K562 (cell line): ENCODE data around the gene OR13J1. TPM values are rescaled to one million over a fixed set of nuclear protein-coding genes. Genes with fewer than 3 reads are reported as not detected.

Experiments
- ATAC-seq: fragments of 200-7000 bp; cut with Tn5 transposase; 3 replicates; pipeline ENCODE4 v1.9.1; 2020; ENCODE audit warnings: moderate library complexity
- BruUV-seq: library from RNA; stranded (reverse); fragments of 400-500 nt; replicated peaks from 2 replicates; lab custom pipeline; 2021; lab: Mats Ljungman, UMichigan
- CTCF ChIA-PET: fragments of 300-600 bp; formaldehyde crosslinking; extraction: SDS; loops from one replicate; lab custom pipeline; 2021; ENCODE audit warnings: low intra/inter-chr PET ratio; lab: Yijun Ruan, JAX
- POLR2A ChIA-PET: fragments of 300-600, 350-650 bp; sonication (Branson Sonifier 250); formaldehyde crosslinking; extraction: SDS; loops from one replicate; lab custom pipeline; 2021; ENCODE audit warnings: antibody characterized with exemption, inconsistent platforms; lab: Yijun Ruan, JAX
- DNase-seq, 4 experiments: peaks; one replicate each; pipeline versions ENCODE4 v3.0.0 to v3.0.0-alpha.2; 2011 to 2018; ENCODE audit warnings: low spot score in 3 of 4, mixed read lengths in 3 of 4; ENCODE audit errors: extremely low read depth in 1 of 4
- FAIRE-seq: peaks from 2 replicates; lab custom pipeline; 2011; peaks lifted over from hg19 to GRCh38; lab: Jason Lieb, UNC
- H2AFZ ChIP-seq: 2 replicates; pipeline ENCODE4 v1.6.0; 2011; ENCODE audit warnings: low read depth, low read length, control low read depth, inconsistent platforms
- H3K27ac ChIP-seq: fragments of 200-600 bp; 3 replicates; pipeline ENCODE4 v1.8.0; 2011; ENCODE audit warnings: low read depth, mild to moderate bottlenecking, control low read depth, inconsistent platforms, low read length, moderate library complexity, mixed read lengths; ENCODE audit errors: extremely low read depth
- H3K27me3 ChIP-seq, 2 experiments: fragments of 300-600 bp in 1 of 2; 2 replicates in 1 of 2; 3 replicates in 1 of 2; pipeline versions ENCODE4 v1.6.0 to v1.8.0; 2011; ENCODE audit warnings: inconsistent platforms in 2 of 2, low read length in 2 of 2, mild to moderate bottlenecking in 1 of 2, mixed read lengths in 1 of 2, moderate library complexity in 1 of 2; ENCODE audit not compliant: control insufficient read depth in 2 of 2, insufficient read depth in 2 of 2
- H3K36me3 ChIP-seq: fragments of 300-600 bp; 3 replicates; pipeline ENCODE4 v1.8.0; 2011; ENCODE audit warnings: mild to moderate bottlenecking, low read length, inconsistent platforms; ENCODE audit not compliant: control insufficient read depth, insufficient read depth
- H3K4me1 ChIP-seq, 2 experiments: fragments of 200-600 bp in 1 of 2; replicated peaks in 1 of 2; 2 replicates in 1 of 2; 3 replicates in 1 of 2; pipeline versions ENCODE4 v1.5.1 to v1.8.0; 2011; ENCODE audit warnings: inconsistent platforms in 2 of 2, low read length in 2 of 2, mild to moderate bottlenecking in 1 of 2, mixed read lengths in 1 of 2, moderate library complexity in 1 of 2; ENCODE audit not compliant: control insufficient read depth in 2 of 2, insufficient read depth in 2 of 2
- H3K4me2 ChIP-seq: 2 replicates; pipeline ENCODE4 v1.6.1; 2011; ENCODE audit warnings: low read length, control low read depth, inconsistent platforms, mixed read lengths; ENCODE audit not compliant: insufficient read depth
- H3K4me3 ChIP-seq: fragments of 200-600 bp; sonication (generic), shearing (Covaris generic); 2 replicates; pipeline ENCODE4 v1.5.1; 2016; ENCODE audit warnings: control low read depth, inconsistent platforms
- H3K79me2 ChIP-seq: fragments of 200-600 bp; 3 replicates; pipeline ENCODE4 v1.8.0; 2011; ENCODE audit warnings: low read length, inconsistent platforms; ENCODE audit not compliant: control insufficient read depth, insufficient read depth
- H3K9ac ChIP-seq, 2 experiments: 2 replicates each; pipeline versions ENCODE4 v1.6.0 to v1.6.1; 2011; ENCODE audit warnings: low read depth in 2 of 2, low read length in 2 of 2, control low read depth in 1 of 2, inconsistent platforms in 1 of 2, mild to moderate bottlenecking in 1 of 2, mixed read lengths in 1 of 2; ENCODE audit not compliant: insufficient read depth in 1 of 2
- H3K9me1 ChIP-seq: one replicate; pipeline ENCODE4 v1.6.0; 2011; ENCODE audit warnings: inconsistent platforms, mild to moderate bottlenecking, low read length, moderate library complexity; ENCODE audit not compliant: control insufficient read depth, insufficient read depth
- H3K9me3 ChIP-seq: replicated peaks from 2 replicates; pipeline ENCODE4 v1.5.1; 2011; ENCODE audit warnings: low read depth, low read length, inconsistent platforms; ENCODE audit not compliant: control insufficient read depth, insufficient read depth
- H4K20me1 ChIP-seq: replicated peaks from 2 replicates; pipeline ENCODE4 v1.6.1; 2011; ENCODE audit warnings: low read length, inconsistent platforms, mixed read lengths; ENCODE audit not compliant: control insufficient read depth, insufficient read depth
- E2F6 ChIP-seq, 2 experiments: IDR thresholded peaks; 2 replicates each; pipeline ENCODE4 v1.6.1; 2011; ENCODE audit warnings: borderline replicate concordance in 1 of 2, control low read depth in 1 of 2, low read depth in 1 of 2, low read length in 1 of 2, mild to moderate bottlenecking in 1 of 2, mixed read lengths in 1 of 2, moderate library complexity in 1 of 2; ENCODE audit not compliant: insufficient read depth in 1 of 2, insufficient read length in 1 of 2, poor library complexity in 1 of 2, severe bottlenecking in 1 of 2; ENCODE audit errors: extremely low read depth in 1 of 2
- FOXA3 ChIP-seq, 2 experiments: fragments of 450-650 bp in 1 of 2; sonication (generic) in 1 of 2; formaldehyde crosslinking; IDR thresholded peaks in 1 of 2; conservative IDR thresholded peaks in 1 of 2; 2 replicates each; pipeline versions ENCODE4 v1.4.0 to v1.8.0; 2020 to 2022; ENCODE audit warnings: mild to moderate bottlenecking in 2 of 2, missing genetic modification reagents in 1 of 2
- FOXP1 ChIP-seq: sonication (generic); formaldehyde crosslinking; IDR thresholded peaks from 2 replicates; pipeline ENCODE4 v1.8.0; 2022; ENCODE audit warnings: mild to moderate bottlenecking, missing genetic modification reagents
- HDAC2 ChIP-seq: fragments of 450-650 bp; IDR thresholded peaks from 2 replicates; pipeline ENCODE4 v1.6.1; 2016; ENCODE audit warnings: mild to moderate bottlenecking
- PHF8 ChIP-seq: fragments of 200-600 bp; sonication (generic); IDR thresholded peaks from 2 replicates; pipeline ENCODE4 v1.6.1; 2012; ENCODE audit warnings: mixed run types, mild to moderate bottlenecking, inconsistent platforms, low read length, moderate library complexity, borderline replicate concordance
- REST ChIP-seq, 2 experiments: fragments of 450-650 bp; formaldehyde crosslinking in 1 of 2; IDR thresholded peaks; 2 replicates each; pipeline versions ENCODE4 v1.4.0 to v1.6.1; 2014 to 2020; ENCODE audit warnings: mild to moderate bottlenecking in 2 of 2, borderline replicate concordance in 1 of 2, low read depth in 1 of 2
- WHSC1 ChIP-seq: IDR thresholded peaks from one replicate; pipeline ENCODE4 v1.6.1; 2012; ENCODE audit warnings: low read length, control low read depth, inconsistent platforms
- ZBTB33 ChIP-seq: sonication (generic); formaldehyde crosslinking; IDR thresholded peaks from 2 replicates; pipeline ENCODE4 v1.8.1; 2023; ENCODE audit warnings: mild to moderate bottlenecking, missing genetic modification reagents
- ZBTB7A ChIP-seq: IDR thresholded peaks from 2 replicates; pipeline ENCODE4 v1.6.1; 2011; ENCODE audit warnings: low read depth, mild to moderate bottlenecking, low read length, moderate library complexity, borderline replicate concordance; ENCODE audit not compliant: control insufficient read depth
- ZNF780A ChIP-seq: fragments of 250-450 bp; sonication (Bioruptor Pico); IDR thresholded peaks from 2 replicates; pipeline ENCODE4 v1.5.0; 2021; ENCODE audit warnings: mild to moderate bottlenecking
- WGBS: fragments of 100-300 bp; shearing (Covaris generic); methylation state at CpG from one replicate; pipeline ENCODE4 v1.1.6; 2016; ENCODE audit warnings: low coverage, mixed read lengths; ENCODE audit not compliant: insufficient coverage; ENCODE audit errors: missing lambda C conversion rate; 5-methylcytosine and 5-hydroxymethylcytosine counted together
- in situ Hi-C: fragments of 300-500 bp; cut with MboI; formaldehyde crosslinking; loops from 4 replicates; pipeline ENCODE4 v1.15.0; 2018; ENCODE audit warnings: inconsistent platforms, mixed read lengths
- intact Hi-C: fragments of 100-400 bp; cut with micrococcal nuclease; formaldehyde crosslinking; loops from 2 replicates; pipeline ENCODE4 v1.14.2; 2022
- polyA plus RNA-seq, 8 experiments: library from polyadenylated mRNA; depleted of rRNA in 4 of 8; stranded (reverse) in 5 of 8; unstranded in 3 of 8; fragments of >200 nt; fragmentation: Nextera tagmentation in 2 of 8; fragmentation: Illumina TruSeq in 1 of 8; extraction: Ambion mirVana in 2 of 8; extraction: Trizol in 1 of 8; gene quantifications; 2 replicates each; pipeline versions ENCODE4 v1.2.1 to v1.2.3, GENCODE V29; 2011 to 2014; ENCODE audit warnings: inconsistent platforms in 1 of 8, missing spikeins in 1 of 8
- total RNA-seq, 7 experiments: library from RNA; depleted of rRNA in 6 of 7; stranded (reverse); fragments of >200 nt in 6 of 7; fragmentation: Illumina TruSeq in 2 of 7; extraction: Trizol in 2 of 7; gene quantifications; 2 replicates each; pipeline versions ENCODE4 v1.2.1 to v1.2.3, GENCODE V29; 2011 to 2021; ENCODE audit warnings: low replicate concordance in 1 of 7

OR13J1 gene
- total and polyA plus RNA-seq, 9 of the 15 experiments (the other 6 are each of a cell fraction or from before 2014, with no cell fraction given) = not detected

- no TSS peak for BruUV-seq
- Histone ChIP-seq H3K27ac (peak within 1 kb of the TSS; percentile 59), H3K4me1 (peaks cover 0 to 12% of the 10 kb centered on the region in 2 experiments; a peak in 3 of 5 replicates), H3K27me3 (no peaks in the 10 kb centered on the region), H3K36me3 (no peaks in the 10 kb centered on the region), H3K4me3 (peak within 1 kb of the TSS; percentile 59), H3K9ac (peak within 1 kb of the TSS; percentile 59 to 91), H3K79me2 (no peaks in the 10 kb centered on the region), H2AFZ (peak within 1 kb of the TSS; percentile 99), H3K9me1 (no peaks in the 10 kb centered on the region), H4K20me1 (no peaks in the 10 kb centered on the region), H3K4me2 (peak within 1 kb of the TSS; percentile 86), H3K9me3 (no peaks in the 10 kb centered on the region)
- POLR2A ChIA-PET = interaction anchor here (1.1 kb wide), 1 partner anchor 9 kb away, joined by 4 read pairs; no protein-coding TSS in a partner anchor
- FAIRE-seq (no peak), ATAC-seq (peak; percentile 7; the same call in 2 of the 3 replicates), DNase-seq (peak in 1 of 4 experiments; percentile 11)
- in situ Hi-C loops = no loop called here
- WGBS = 14% methylated on average over 17 of the region's 21 CpGs
- CTCF ChIA-PET = no interaction called here
- intact Hi-C loops = no loop called here
- no peak for TF ChIP-seq WHSC1
- TF ChIP-seq ZBTB33 (CRISPR knock-in tag) = peak; percentile 72
- no peak for TF ChIP-seq ZNF780A
- TF ChIP-seq REST (IDR thresholded peaks at IDR 0.05; ENCODE audit: borderline replicate concordance) = no peak
- no peak for TF ChIP-seq REST (CRISPR knock-in tag; IDR thresholded peaks at IDR 0.05; ENCODE audit: low read depth)
- peak; percentile 41; the same call in 1 of the 2 replicates for TF ChIP-seq ZBTB7A
- no peak for TF ChIP-seq FOXA3 (CRISPR knock-in tag; conservative IDR thresholded peaks at IDR 0.05 in 1 of 2, IDR thresholded peaks at IDR 0.05 in 1 of 2)
- no peak for TF ChIP-seq FOXP1
- no peak for TF ChIP-seq E2F6 (IDR thresholded peaks at IDR 0.05; ENCODE audit: borderline replicate concordance in 1 of 2, extremely low read depth in 1 of 2, insufficient read depth in 1 of 2, insufficient read length in 1 of 2, low read depth in 1 of 2, low read length in 1 of 2, poor library complexity in 1 of 2, severe bottlenecking in 1 of 2)
- TF ChIP-seq PHF8 = 0 out of 2 replicates have a peak, but pooled peaks have one; percentile 7
- TF ChIP-seq HDAC2 = no peak
Measured at GRCh38 chr9:35828716-35829083, 41.5 kb downstream of the OR13J1 start, which contains the start of gene FAM221B. Gene FAM221B, minus strand, starts transcription at chr9:35828732. Its CDS starts 2,571 bp downstream, at chr9:35826161.
